T-helper 2 cell treated with Interferon-gamma antibody and Interleukin-4, amounts not matched to agents 100 ng/mL and 5 ng/mL, for 36 hours (primary cell): ENCODE results near the gene SIMC1. TPM values are rescaled to one million over a fixed set of nuclear protein-coding genes. Genes with fewer than 3 reads are reported as not detected.
"Not testable (repeated sequence)": the region's sequence is repeated elsewhere in the genome, so short reads cannot be mapped to it uniquely, and the experiment has no call there.

Experiments
- intact Hi-C: fragments of 100-400 bp; cut with micrococcal nuclease; formaldehyde crosslinking; loops from one replicate; pipeline ENCODE4 v1.15.1; 2023
- total RNA-seq: library from RNA; stranded (reverse); gene quantifications from 2 replicates; pipeline ENCODE4 v1.2.3, GENCODE V29; 2022

The SIMC1 gene
- total RNA-seq, 1 donor from 2014 or later: 30.4 TPM

DNA sequence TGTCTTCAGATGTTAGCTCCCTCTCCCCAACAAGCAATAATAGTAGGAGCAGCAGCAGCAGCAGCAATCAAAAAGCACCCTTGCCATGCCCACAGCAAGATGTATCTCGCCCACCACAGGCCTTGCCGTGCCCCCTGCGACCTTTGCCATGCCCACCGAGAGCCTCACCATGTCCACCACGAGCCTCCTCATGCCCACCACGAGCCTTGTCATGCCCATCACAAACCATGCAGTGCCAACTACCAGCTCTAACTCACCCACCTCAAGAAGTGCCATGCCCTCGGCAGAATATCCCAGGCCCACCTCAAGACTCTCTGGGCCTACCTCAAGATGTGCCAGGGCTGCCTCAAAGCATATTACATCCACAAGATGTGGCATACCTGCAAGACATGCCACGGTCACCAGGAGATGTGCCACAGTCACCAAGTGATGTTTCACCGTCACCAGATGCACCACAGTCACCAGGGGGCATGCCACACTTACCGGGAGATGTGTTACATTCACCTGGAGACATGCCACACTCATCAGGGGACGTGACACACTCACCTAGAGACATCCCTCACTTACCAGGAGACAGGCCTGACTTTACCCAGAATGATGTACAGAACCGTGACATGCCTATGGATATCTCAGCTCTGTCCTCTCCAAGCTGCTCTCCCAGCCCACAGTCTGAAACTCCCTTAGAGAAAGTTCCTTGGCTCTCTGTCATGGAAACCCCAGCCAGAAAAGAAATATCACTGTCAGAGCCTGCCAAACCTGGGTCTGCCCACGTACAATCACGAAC lies 52.0 kb downstream of the SIMC1 start:
- intact Hi-C loops: not testable (repeated sequence)

DNA sequence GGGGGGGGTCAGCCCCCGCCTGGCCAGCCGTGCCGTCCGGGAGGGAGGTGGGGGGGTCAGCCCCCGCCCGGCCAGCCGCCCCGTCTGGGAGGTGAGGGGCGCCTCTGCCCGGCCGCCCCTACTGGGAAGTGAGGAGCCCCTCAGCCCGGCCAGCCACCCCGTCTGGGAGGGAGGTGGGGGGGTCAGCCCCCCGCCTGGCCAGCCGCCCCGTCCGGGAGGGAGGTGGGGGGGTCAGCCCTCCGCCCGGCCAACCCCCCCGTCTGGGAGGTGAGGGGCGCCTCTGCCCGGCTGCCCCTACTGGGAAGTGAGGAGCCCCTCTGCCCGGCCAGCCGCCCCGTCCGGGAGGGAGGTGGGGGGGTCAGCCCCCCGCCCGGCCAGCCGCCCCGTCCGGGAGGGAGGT lies 67.1 kb downstream of the SIMC1 start:
- intact Hi-C loops: not testable (repeated sequence)

GRCh38 chr5:176317534-176318374 lies 79.5 kb downstream of the SIMC1 start:
- intact Hi-C loops: no loop called here

DNA sequence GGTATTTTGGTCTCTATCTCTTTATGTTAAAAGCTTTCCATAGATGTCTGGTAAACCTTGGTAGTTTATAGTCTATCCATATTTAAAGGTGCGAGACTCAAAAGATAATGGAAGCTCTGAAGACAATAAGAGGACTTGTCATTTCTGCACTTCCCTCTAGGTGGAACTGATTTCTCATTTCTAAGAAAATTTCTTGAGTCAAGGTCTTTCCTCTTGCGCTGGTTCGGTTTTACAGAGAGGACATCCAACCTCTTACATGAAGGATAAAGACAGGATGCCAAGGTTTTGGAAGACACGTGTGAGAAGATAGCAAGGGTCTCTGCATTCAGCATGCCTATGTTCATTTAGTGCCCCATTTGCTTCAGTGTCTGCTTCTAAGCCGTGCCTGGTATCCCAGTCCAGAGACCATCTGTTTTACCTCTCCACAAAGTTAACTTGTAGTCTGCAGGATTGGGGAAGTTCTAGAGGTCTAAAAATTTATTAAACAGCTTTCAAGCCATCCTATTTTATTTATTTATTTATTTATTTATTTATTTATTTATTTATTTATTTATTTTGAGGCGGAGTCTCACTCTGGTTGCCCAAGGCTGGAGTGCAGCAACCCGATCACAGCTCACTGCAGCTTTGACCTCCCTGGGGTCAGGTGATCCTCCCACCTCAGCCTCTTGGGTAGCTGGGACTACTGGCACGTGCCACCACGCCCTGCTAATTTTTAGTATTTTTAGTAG lies 81.8 kb downstream of the SIMC1 start:
- intact Hi-C loops: no loop called here

DNA sequence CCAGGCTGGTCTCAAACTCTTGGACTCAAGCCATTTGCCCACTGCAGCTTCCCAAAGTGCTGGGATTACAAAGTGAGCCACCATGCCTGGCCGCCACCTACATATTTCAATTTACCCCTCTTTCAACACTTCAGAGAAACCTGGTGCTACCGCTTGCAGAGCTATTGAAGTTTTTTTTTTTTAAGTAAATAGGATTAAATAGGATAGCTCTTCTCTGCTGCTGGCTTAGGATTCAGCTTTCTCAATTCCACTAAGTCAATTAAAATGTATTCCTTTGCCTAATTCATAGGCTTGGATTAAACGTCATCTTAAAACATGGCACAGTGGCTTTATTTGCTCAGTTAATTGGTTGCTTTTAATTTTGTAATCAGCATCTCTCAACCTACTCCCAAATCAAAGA lies 82.4 kb downstream of the SIMC1 start:
- intact Hi-C loops: no loop called here

DNA sequence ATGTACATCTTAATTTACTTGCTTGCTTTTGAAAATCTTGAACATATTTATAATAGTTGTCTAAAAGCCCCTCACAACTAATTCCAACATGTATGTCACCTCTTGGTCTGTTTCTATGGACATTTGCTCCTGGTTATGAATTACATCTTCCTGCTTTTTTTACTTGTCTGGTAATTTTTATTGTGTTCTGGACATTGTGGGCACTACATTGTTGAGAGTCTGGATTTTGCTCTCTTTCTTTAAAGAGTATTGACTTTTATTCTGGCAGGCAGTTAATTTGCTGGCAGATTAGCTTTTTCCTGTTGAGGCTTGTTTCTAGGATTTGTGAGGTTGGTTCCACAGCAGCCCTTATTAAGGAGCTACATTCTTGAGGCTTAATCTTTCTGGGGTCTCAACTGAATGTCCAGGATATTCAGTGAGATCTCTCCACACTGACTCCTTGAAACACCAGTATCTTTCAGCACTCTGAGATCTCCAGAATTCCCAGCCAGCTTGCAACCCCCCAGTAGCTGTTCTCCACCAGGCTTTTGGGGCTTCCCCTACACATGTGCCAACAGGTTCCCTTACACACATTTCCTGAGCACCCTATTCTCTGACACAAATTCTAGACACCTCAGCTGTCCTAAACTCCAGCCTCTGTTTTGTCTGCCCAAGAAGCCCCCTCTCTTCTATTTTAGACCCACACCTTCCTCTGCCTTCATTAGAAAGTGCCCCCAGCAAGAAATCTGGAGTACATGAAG lies 96.0 kb downstream of the SIMC1 start:
- intact Hi-C loops: no loop called here

GRCh38 chr5:176337913-176338312 lies 99.7 kb downstream of the SIMC1 start:
- intact Hi-C loops: no loop called here

DNA sequence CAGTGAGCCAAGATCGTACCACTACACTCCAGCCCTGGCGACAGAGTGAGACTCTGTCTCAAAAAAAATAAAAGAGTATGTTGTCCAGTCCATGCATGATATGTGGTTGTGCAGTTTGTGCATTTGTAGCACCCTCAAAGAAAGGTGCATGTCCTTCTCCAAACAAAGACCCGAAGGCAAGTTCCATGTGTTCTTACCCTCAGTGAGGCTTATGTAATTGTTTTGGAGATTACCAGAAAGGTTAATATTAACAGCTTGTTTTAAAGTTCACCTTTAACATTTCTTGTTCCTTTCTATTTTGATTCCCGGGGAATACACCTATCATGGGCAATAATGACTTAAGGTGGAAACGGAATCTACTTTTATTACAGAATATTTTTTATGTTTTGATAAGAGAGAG lies 101.1 kb downstream of the SIMC1 start:
- intact Hi-C loops: no loop called here

DNA sequence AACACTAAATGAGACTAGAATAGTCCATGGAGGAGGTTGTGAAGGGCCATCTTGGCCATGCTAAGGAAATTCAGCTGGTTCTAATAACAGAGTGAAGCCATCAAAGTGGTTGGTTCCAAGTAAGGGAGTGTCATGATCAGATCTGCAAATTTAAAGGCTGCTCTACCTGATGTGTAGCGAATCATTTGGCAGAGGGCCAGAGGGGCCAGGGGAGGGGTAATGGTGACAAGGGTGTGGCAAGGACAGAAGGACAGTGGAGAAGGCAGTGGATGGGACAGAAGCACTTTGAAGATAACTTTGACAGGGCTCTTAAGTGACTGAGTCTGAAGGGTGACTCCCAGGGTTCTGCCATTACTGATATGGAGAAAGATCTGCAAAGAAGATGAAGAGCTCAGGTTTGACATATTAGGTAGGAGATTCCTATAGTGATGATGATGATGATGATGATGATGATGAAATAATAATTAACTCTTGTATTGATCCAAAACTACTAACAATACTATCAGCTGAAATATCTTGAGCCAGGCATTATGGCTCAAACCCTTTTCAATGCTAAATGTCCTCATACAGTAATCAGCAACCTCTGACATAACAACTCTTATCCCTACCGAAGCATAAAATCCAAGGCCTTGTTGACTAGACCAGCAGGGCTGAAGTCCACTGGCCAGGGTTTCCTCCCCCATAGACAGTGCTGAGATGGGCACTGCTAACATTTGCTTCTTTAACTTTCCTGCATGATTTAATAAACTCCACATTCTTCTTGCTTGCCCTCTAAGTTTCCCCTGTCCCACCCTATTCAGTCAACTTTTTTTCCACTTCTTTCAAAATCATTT lies 103.3 kb downstream of the SIMC1 start:
- intact Hi-C loops: no loop called here

GRCh38 chr5:176342158-176342483 lies 103.9 kb downstream of the SIMC1 start:
- intact Hi-C loops: no loop called here

DNA sequence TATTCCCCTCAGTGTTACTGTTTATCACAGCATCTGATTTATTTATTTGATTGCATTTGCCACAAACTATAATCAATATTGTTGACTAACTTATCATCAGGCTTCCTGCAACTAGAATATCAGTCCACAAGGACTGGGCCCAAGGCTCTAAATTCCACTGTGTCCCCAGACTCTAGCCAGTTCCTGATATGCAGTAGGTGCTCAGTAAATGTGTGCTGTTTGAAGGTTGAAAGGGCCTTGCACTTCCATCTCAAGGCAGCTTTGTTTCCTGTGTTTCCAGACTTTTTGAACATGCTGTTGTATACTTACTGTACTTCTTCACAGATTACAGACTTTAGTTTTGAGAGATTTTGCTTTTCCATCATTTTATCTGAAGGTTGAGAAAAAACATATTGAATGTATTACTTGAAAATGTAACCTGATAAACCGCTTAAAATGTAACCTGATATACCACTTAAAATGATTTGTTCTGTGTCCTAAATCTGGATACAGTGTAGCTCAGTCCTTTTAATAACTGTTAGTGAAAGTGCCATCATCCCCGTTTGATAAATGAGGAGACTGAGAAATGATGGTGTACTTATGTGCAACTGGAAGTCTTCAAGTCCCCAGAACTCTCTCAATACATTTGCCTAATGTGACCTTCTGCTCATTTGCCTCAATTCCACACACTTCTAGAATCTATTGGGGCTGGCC lies 104.7 kb downstream of the SIMC1 start:
- intact Hi-C loops: no loop called here

- intact Hi-C loops: no loop called here
Measured at GRCh38 chr5:176350416-176350815, 112.2 kb downstream of the SIMC1 start.

- intact Hi-C loops: no loop called here
Measured at GRCh38 chr5:176352116-176352878, 114.1 kb downstream of the SIMC1 start.

- intact Hi-C loops: no loop called here
Measured at GRCh38 chr5:176353533-176353932, 115.3 kb downstream of the SIMC1 start.

DNA sequence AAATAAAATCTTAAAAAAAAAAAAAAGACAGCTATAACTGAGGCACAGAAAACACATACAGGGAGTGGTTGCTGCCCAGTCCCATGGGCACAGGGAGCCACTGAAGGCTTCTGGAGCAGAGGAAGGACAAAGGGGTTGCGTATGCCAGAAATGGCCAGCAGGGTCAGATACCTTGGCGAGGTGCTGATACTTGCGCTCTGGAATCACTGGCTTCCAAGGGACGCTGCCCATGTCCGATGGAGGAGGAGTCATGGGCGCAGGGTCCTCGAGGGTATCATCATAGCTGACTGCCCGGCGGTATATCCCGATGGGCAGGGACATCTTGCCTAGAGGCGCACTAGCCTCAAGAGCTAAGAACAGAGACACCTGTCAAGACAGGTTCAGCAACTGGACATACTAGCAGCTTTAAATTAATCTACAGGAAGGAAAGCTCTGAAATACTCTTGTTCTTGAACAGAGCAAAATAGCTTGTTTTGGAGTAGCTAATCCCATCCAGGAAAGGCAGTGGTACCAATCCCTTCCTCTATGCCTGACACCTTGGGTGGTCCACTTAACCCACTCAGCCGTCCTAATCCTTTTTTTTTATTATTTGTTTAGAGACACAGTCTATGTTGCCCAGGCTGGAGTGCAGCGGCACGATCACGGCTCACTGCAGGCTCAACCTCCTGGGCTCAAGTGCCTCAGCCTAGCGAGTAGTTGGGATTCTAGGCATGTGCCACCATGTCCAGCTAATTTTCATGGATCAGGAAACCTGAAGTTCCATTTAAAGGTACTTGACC lies 117.4 kb downstream of the SIMC1 start:
- intact Hi-C loops: no loop called here

DNA sequence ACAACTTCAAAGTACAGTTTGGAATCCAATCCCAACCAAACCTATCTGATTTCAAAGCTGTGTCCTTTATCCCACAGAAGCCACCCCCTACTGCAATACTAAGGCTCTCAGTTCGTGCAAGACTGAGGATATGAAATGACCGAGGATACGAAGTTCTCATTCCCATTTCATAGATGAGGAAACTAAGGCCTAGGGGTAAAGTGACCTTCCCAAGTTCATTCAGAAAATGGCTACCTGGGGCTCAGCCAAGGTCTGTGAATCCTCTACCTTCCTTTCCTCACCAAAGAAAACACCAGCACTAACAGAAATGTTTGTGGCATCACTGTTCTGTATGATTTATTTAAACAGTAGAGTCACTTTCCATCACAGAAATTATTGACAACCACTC lies 117.9 kb downstream of the SIMC1 start:
- intact Hi-C loops: no loop called here

- intact Hi-C loops: loop anchor here (2.0 to 10.0 kb wide), 3 partner anchors 88 to 183 kb away; partner anchors contain the start of genes FAF2 and SIMC1
Measured at GRCh38 chr5:176359658-176360057, 121.4 kb downstream of the SIMC1 start.

DNA sequence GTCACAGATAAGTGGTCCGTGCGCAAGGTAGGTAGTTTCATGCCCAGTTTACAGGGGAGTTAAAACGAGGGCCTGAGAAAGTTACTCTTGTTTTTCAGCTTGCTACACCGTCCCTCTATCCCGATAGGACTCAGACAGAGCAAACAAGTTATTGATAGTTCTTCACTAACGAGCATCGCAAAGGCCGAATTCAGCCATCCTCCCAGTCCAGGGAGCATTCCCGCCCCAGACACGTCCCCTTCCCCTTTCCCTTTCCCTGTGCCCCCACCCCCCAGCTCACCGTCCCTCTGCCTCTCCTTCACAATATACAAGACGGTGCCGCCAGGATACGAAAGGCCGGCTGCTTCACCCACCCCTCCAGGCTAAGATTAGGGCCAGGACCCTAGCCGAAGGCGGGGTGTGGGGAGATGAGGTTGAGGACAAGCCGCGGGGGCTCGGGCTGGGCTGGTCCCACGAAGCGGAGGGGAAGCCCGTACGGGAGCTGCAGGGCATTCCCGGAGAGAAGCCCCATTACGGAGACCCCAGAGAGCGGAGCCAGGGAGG lies 122.7 kb downstream of the SIMC1 start:
- intact Hi-C loops: loop anchor here (1.0 to 10.0 kb wide), 5 partner anchors 27 to 182 kb away; partner anchors contain the start of genes FAF2, HIGD2A, NOP16 and RNF44
